Parathyroid adenoma (tissue), 2 donors: Measurements from ENCODE around the gene BTG4.

ENCODE experiments used
- H2AFZ ChIP-seq: fragments of 300-600 bp; sonication (generic); one replicate; pipeline ENCODE4 v1.7.0; 2017; ENCODE audit warnings: antibody characterized with exemption, mild to moderate bottlenecking
- H3K27ac ChIP-seq: fragments of 300-600 bp; sonication (generic); one replicate; pipeline ENCODE4 v1.7.0; 2017
- H3K27me3 ChIP-seq: fragments of 300-600 bp; sonication (generic); one replicate; pipeline ENCODE4 v1.7.0; 2017; ENCODE audit warnings: low read length; ENCODE audit not compliant: control insufficient read depth, insufficient read depth
- H3K36me3 ChIP-seq: fragments of 300-600 bp; sonication (generic); one replicate; pipeline ENCODE4 v1.7.0; 2017; ENCODE audit warnings: low read length; ENCODE audit not compliant: control insufficient read depth, insufficient read depth
- H3K4me1 ChIP-seq: fragments of 300-600 bp; sonication (generic); one replicate; pipeline ENCODE4 v1.7.0; 2017; ENCODE audit warnings: control low read depth
- H3K4me2 ChIP-seq: fragments of 300-600 bp; sonication (generic); one replicate; pipeline ENCODE4 v1.7.0; 2017; ENCODE audit warnings: low read length
- H3K4me3 ChIP-seq: fragments of 300-600 bp; sonication (generic); one replicate; pipeline ENCODE4 v1.7.0; 2017; ENCODE audit warnings: low read depth, low read length
- H3K79me2 ChIP-seq: fragments of 300-600 bp; sonication (generic); one replicate; pipeline ENCODE4 v1.7.0; 2017; ENCODE audit warnings: control low read depth
- H3K9ac ChIP-seq: fragments of 300-600 bp; sonication (generic); one replicate; pipeline ENCODE4 v1.7.0; 2017; ENCODE audit warnings: mild to moderate bottlenecking
- H3K9me3 ChIP-seq: fragments of 300-600 bp; sonication (generic); one replicate; pipeline ENCODE4 v1.7.0; 2017; ENCODE audit warnings: low read length; ENCODE audit not compliant: control insufficient read depth
- CTCF ChIP-seq: fragments of 300-600 bp; sonication (generic); IDR thresholded peaks from one replicate; pipeline ENCODE4 v1.7.0; 2017; ENCODE audit warnings: antibody characterized with exemption, mild to moderate bottlenecking
- donor health status: primary hyperparathyroidism.

Gene BTG4

GRCh38 chr11:111469200-111469599 is 43.0 kb downstream of the BTG4 start:
- Histone ChIP-seq H3K27me3 (no peaks in the 10 kb centered on the region), H2AFZ (no peak overlapping the region), H3K4me3 (no peak overlapping the region), H3K9me3 (no peaks in the 10 kb centered on the region), H3K9ac (no peak overlapping the region), H3K27ac (no peak overlapping the region), H3K4me1 (no peaks in the 10 kb centered on the region), H3K79me2 (no peaks in the 10 kb centered on the region), H3K36me3 (no peaks in the 10 kb centered on the region), H3K4me2 (no peak overlapping the region)
- no peak for TF ChIP-seq CTCF

- H3K4me2 ChIP-seq, result no peak overlapping the region
- H3K79me2 ChIP-seq, result no peaks in the 10 kb centered on the region
- H3K4me1 ChIP-seq, result no peaks in the 10 kb centered on the region
- no peaks in the 10 kb centered on the region for H3K36me3 ChIP-seq
- no peaks in the 10 kb centered on the region for H3K9me3 ChIP-seq
- H3K4me3 ChIP-seq, result no peak overlapping the region
- no peaks in the 10 kb centered on the region for H3K27me3 ChIP-seq
- H3K9ac ChIP-seq, result no peak overlapping the region
- H3K27ac ChIP-seq, result no peak overlapping the region
- no peak for TF ChIP-seq CTCF
- no peak overlapping the region for H2AFZ ChIP-seq
Measured at GRCh38 chr11:111466615-111467014, 45.6 kb downstream of the BTG4 start.

GRCh38 chr11:111465400-111465799 is 46.8 kb downstream of the BTG4 start:
- Histone ChIP-seq H3K27me3 (no peaks in the 10 kb centered on the region), H3K9ac (no peak overlapping the region), H3K36me3 (no peaks in the 10 kb centered on the region), H3K79me2 (no peaks in the 10 kb centered on the region), H2AFZ (no peak overlapping the region), H3K4me2 (no peak overlapping the region), H3K4me3 (no peak overlapping the region), H3K27ac (no peak overlapping the region), H3K4me1 (no peaks in the 10 kb centered on the region), H3K9me3 (no peaks in the 10 kb centered on the region)
- no peak for TF ChIP-seq CTCF

GRCh38 chr11:111463276-111463675 is 48.9 kb downstream of the BTG4 start:
- Histone ChIP-seq H3K9me3 (no peaks in the 10 kb centered on the region), H3K79me2 (no peaks in the 10 kb centered on the region), H2AFZ (no peak overlapping the region), H3K27me3 (no peaks in the 10 kb centered on the region), H3K27ac (no peak overlapping the region), H3K36me3 (no peaks in the 10 kb centered on the region), H3K9ac (no peak overlapping the region), H3K4me1 (no peaks in the 10 kb centered on the region), H3K4me2 (no peak overlapping the region), H3K4me3 (no peak overlapping the region)
- TF ChIP-seq CTCF, result no peak

GRCh38 chr11:111462329-111462728 is 49.9 kb downstream of the BTG4 start:
- no peak overlapping the region for H3K9ac ChIP-seq

More at GRCh38 chr11:111462329-111462728, 49.9 kb downstream of the BTG4 start:
- Histone ChIP-seq H3K36me3 (no peaks in the 10 kb centered on the region), H3K79me2 (no peaks in the 10 kb centered on the region), H3K4me2 (no peak overlapping the region), H2AFZ (no peak overlapping the region), H3K4me1 (no peaks in the 10 kb centered on the region), H3K9me3 (no peaks in the 10 kb centered on the region), H3K4me3 (no peak overlapping the region), H3K27me3 (no peaks in the 10 kb centered on the region), H3K27ac (no peak overlapping the region)
- TF ChIP-seq CTCF, result no peak
